Esophagus muscularis mucosa (tissue), 4 donors: ENCODE results near the gene TOR1B.
A peak's percentile ranks its signal among the peaks of the same experiment; 100 is the strongest.

ENCODE experiments used
- CTCF ChIP-seq, 3 experiments: fragments of 200-600 bp in 2 of 3; fragments of 450-650 bp in 1 of 3; sonication (generic) in 2 of 3; IDR thresholded peaks; one replicate each; pipeline ENCODE4 v1.5.1; 2017 to 2019; ENCODE audit warnings: antibody characterized with exemption in 3 of 3, mild to moderate bottlenecking in 2 of 3, moderate library complexity in 1 of 3
- EP300 ChIP-seq: sonication (generic); formaldehyde crosslinking; IDR thresholded peaks from one replicate; pipeline ENCODE4 v1.6.1; 2017; ENCODE audit warnings: antibody characterized with exemption
- POLR2A ChIP-seq: fragments of 450-650 bp; IDR thresholded peaks from one replicate; pipeline ENCODE4 v1.6.1; 2017; ENCODE audit warnings: antibody characterized with exemption, moderate library complexity, mild to moderate bottlenecking, low read depth
- POLR2AphosphoS5 ChIP-seq, 2 donors: sonication (generic); formaldehyde crosslinking; IDR thresholded peaks; one replicate each; pipeline ENCODE4 v1.6.1; 2017; ENCODE audit warnings: antibody characterized with exemption in 2 of 2

- TF ChIP-seq POLR2AphosphoS5 (IDR thresholded peaks at IDR 0.05) (peak; percentile 73 to 96), CTCF (IDR thresholded peaks at IDR 0.05) (no peak), EP300 (no peak), POLR2A (peak; percentile 17)
These were observed 21.1 kb downstream of the TOR1B start, which contains the start of gene TOR1A for GRCh38 chr9:129823935-129824601.
